PC-3 (cell line): ENCODE results near the gene VAMP4. TPM values are rescaled to one million over a fixed set of nuclear protein-coding genes. Genes with fewer than 3 reads are reported as not detected.
A peak's percentile ranks its signal among the peaks of the same experiment; 100 is the strongest.
"Not testable (repeated sequence)": the region's sequence is repeated elsewhere in the genome, so short reads cannot be mapped to it uniquely, and the experiment has no call there.

Source experiments
- ATAC-seq: fragments of 200-7000 bp; cut with Tn5 transposase; 2 replicates; pipeline ENCODE4 v1.9.1; 2020; ENCODE audit warnings: mild to moderate bottlenecking, moderate library complexity
- BruUV-seq: library from RNA; stranded (reverse); fragments of 400-500 nt; replicated peaks from 2 replicates; lab custom pipeline; 2021; lab: Mats Ljungman, UMichigan
- CTCF ChIA-PET: fragments of 300-600 bp; sonication (Branson Sonifier 250); formaldehyde crosslinking; loops from one replicate; lab custom pipeline; 2022; ENCODE audit warnings: antibody characterized with exemption; lab: Charles Lee
- POLR2A ChIA-PET: fragments of 300-600 bp; sonication (Branson Sonifier 250); formaldehyde crosslinking; loops from one replicate; lab custom pipeline; 2022; ENCODE audit warnings: antibody characterized with exemption; ENCODE audit not compliant: unreplicated experiment; lab: Charles Lee
- DNase-seq: peaks from one replicate; pipeline ENCODE4 v3.0.0-alpha.2; 2015
- H2AFZ ChIP-seq: fragments of 300-600 bp; sonication (generic); 2 replicates; pipeline ENCODE4 v1.6.0; 2016; ENCODE audit warnings: antibody characterized with exemption, low read length
- H3F3A ChIP-seq: fragments of 300-600 bp; sonication (generic); one replicate; pipeline ENCODE4 v1.6.0; 2017; ENCODE audit warnings: antibody characterized with exemption, low read length, control low read depth, mild to moderate bottlenecking; ENCODE audit not compliant: unreplicated experiment
- H3K27ac ChIP-seq: fragments of 300-600 bp; sonication (generic); 2 replicates; pipeline ENCODE4 v1.5.1; 2016; ENCODE audit warnings: mild to moderate bottlenecking, low read length
- H3K27me3 ChIP-seq: fragments of 300-600 bp; sonication (generic); 2 replicates; pipeline ENCODE4 v1.6.1; 2016; ENCODE audit warnings: low read length, mixed read lengths
- H3K36me3 ChIP-seq: fragments of 300-600 bp; sonication (generic); 2 replicates; pipeline ENCODE4 v1.6.1; 2016; ENCODE audit warnings: low read depth, mixed run types, low read length, mixed read lengths
- H3K4me1 ChIP-seq: fragments of 300-600 bp; sonication (generic); 2 replicates; pipeline ENCODE4 v1.5.1; 2016; ENCODE audit warnings: low read length; ENCODE audit not compliant: insufficient read depth
- H3K4me2 ChIP-seq: fragments of 300-600 bp; sonication (generic); 2 replicates; pipeline ENCODE4 v1.6.0; 2016; ENCODE audit warnings: low read length
- H3K4me3 ChIP-seq: fragments of 300-600 bp; sonication (generic); 2 replicates; pipeline ENCODE4 v1.5.1; 2016; ENCODE audit warnings: mild to moderate bottlenecking, low read length, mixed read lengths
- H3K79me2 ChIP-seq: fragments of 300-600 bp; sonication (generic); 2 replicates; pipeline ENCODE4 v1.6.1; 2017; ENCODE audit warnings: low read length, mixed read lengths
- H3K9ac ChIP-seq: fragments of 300-600 bp; sonication (generic); 2 replicates; pipeline ENCODE4 v1.6.0; 2016; ENCODE audit warnings: mild to moderate bottlenecking, low read length
- H3K9me2 ChIP-seq: fragments of 300-600 bp; sonication (generic); replicated peaks from 2 replicates; pipeline ENCODE4 v1.6.1; 2016; ENCODE audit warnings: mixed run types, low read length, mixed read lengths
- H3K9me3 ChIP-seq: fragments of 300-600 bp; sonication (generic); 2 replicates; pipeline ENCODE4 v1.6.1; 2016; ENCODE audit warnings: low read length, mixed read lengths
- H4K20me1 ChIP-seq: fragments of 300-600 bp; sonication (generic); 2 replicates; pipeline ENCODE4 v1.6.1; 2016; ENCODE audit warnings: low read length, mixed read lengths
- CTCF ChIP-seq: fragments of 300-600 bp; sonication (generic); conservative IDR thresholded peaks from 2 replicates; pipeline ENCODE4 v1.5.1; 2017; ENCODE audit warnings: antibody characterized with exemption, low read depth, mild to moderate bottlenecking, low read length
- EZH2 ChIP-seq: fragments of 300-600 bp; sonication (generic); IDR thresholded peaks from one replicate; pipeline ENCODE4 v1.6.1; 2017; ENCODE audit warnings: antibody characterized with exemption, mild to moderate bottlenecking, low read length; ENCODE audit not compliant: unreplicated experiment
- EZH2phosphoT487 ChIP-seq: fragments of 300-600 bp; sonication (generic); IDR thresholded peaks from 2 replicates; pipeline ENCODE4 v1.6.1; 2018; ENCODE audit warnings: mild to moderate bottlenecking, antibody characterized with exemption, low read length, borderline replicate concordance
- intact Hi-C: fragments of 100-400 bp; cut with micrococcal nuclease; formaldehyde crosslinking; loops from 2 replicates; pipeline ENCODE4 v1.9.0; 2023
- total RNA-seq: library from RNA; depleted of rRNA; stranded (reverse); fragments of >200 nt; gene quantifications from 2 replicates; pipeline ENCODE4 v1.2.3, GENCODE V29; 2014

Gene VAMP4
- total RNA-seq, 1 experiment from 2014 or later, result 7.2 TPM

- ChIA-PET POLR2A (no interaction called here), CTCF (no interaction called here)
- no peak overlapping the region for H3K27ac ChIP-seq
- H2AFZ ChIP-seq, result no peak overlapping the region
- no peak overlapping the region for H3K4me2 ChIP-seq
- H3K27me3 ChIP-seq, result no peaks in the 10 kb centered on the region
- no peaks in the 10 kb centered on the region for H4K20me1 ChIP-seq
- no peaks in the 10 kb centered on the region for H3F3A ChIP-seq
- no peaks in the 10 kb centered on the region for H3K9me3 ChIP-seq
- no peak for ATAC-seq
- BruUV-seq, result no TSS peak
- H3K9me2 ChIP-seq, result no peaks in the 10 kb centered on the region
- H3K4me1 ChIP-seq, result no peaks in the 10 kb centered on the region
- H3K9ac ChIP-seq, result no peak overlapping the region
- no peak overlapping the region for H3K4me3 ChIP-seq
- H3K36me3 ChIP-seq, result peaks cover 10% of the 10 kb centered on the region
- TF ChIP-seq EZH2 (no peak), CTCF (no peak), EZH2phosphoT487 (no peak)
- DNase-seq, result no peak
- no peaks in the 10 kb centered on the region for H3K79me2 ChIP-seq
- intact Hi-C loops, result no loop called here
Observed at GRCh38 chr1:171730052-171730451, 11.8 kb downstream of the VAMP4 start.

GRCh38 chr1:171727778-171728177 lies 14.1 kb downstream of the VAMP4 start:
- no peaks in the 10 kb centered on the region for H3K4me1 ChIP-seq
- ATAC-seq (no peak), DNase-seq (no peak)
- H3K79me2 ChIP-seq, result no peaks in the 10 kb centered on the region
- intact Hi-C loops, result no loop called here
- no peak overlapping the region for H3K9ac ChIP-seq
- H3K4me3 ChIP-seq, result no peak overlapping the region
- TSS peak; percentile 27 for BruUV-seq
- TF ChIP-seq CTCF, result no peak
- TF ChIP-seq EZH2, result no peak
- TF ChIP-seq EZH2phosphoT487, result no peak
- no peak overlapping the region for H3K27ac ChIP-seq
- H3F3A ChIP-seq, result no peaks in the 10 kb centered on the region
- no peaks in the 10 kb centered on the region for H3K9me2 ChIP-seq
- no peak overlapping the region for H3K4me2 ChIP-seq
- no peaks in the 10 kb centered on the region for H4K20me1 ChIP-seq
- 0 out of 2 replicates have a peak, but pooled peaks cover 7% of the 10 kb centered on the region for H3K9me3 ChIP-seq
- H3K36me3 ChIP-seq, result peaks cover 16% of the 10 kb centered on the region
- H2AFZ ChIP-seq, result no peak overlapping the region
- ChIA-PET CTCF (no interaction called here), POLR2A (interaction anchor here (0.7 kb wide), 1 partner anchor 404 kb away, joined by 4 read pairs; no protein-coding TSS in a partner anchor)
- H3K27me3 ChIP-seq, result no peaks in the 10 kb centered on the region

GRCh38 chr1:171723180-171723579 lies 18.7 kb downstream of the VAMP4 start:
- BruUV-seq, H3K27ac ChIP-seq, ATAC-seq, H3K9me3 ChIP-seq, H3K4me1 ChIP-seq, H3K4me3 ChIP-seq, H3K27me3 ChIP-seq, H3K79me2 ChIP-seq, CTCF ChIA-PET, intact Hi-C loops, H3F3A ChIP-seq, H3K4me2 ChIP-seq, H3K9me2 ChIP-seq, POLR2A ChIA-PET, H4K20me1 ChIP-seq, H2AFZ ChIP-seq, H3K9ac ChIP-seq: not testable (repeated sequence)
- peaks cover 16% of the 10 kb centered on the region for H3K36me3 ChIP-seq
- DNase-seq, result peak; percentile 36
